HG02678 (cell line): Measurements from ENCODE around the gene AHSA1.
"Not testable (repeated sequence)": the region's sequence is repeated elsewhere in the genome, so short reads cannot be mapped to it uniquely, and the experiment has no call there.

Experiments
- ATAC-seq: cut with Tn5 transposase; IDR thresholded peaks from one replicate; pipeline ENCODE4 v1.9.1; 2021; ENCODE audit warnings: mild to moderate bottlenecking, moderate library complexity; ENCODE audit not compliant: unreplicated experiment

The AHSA1 gene

DNA sequence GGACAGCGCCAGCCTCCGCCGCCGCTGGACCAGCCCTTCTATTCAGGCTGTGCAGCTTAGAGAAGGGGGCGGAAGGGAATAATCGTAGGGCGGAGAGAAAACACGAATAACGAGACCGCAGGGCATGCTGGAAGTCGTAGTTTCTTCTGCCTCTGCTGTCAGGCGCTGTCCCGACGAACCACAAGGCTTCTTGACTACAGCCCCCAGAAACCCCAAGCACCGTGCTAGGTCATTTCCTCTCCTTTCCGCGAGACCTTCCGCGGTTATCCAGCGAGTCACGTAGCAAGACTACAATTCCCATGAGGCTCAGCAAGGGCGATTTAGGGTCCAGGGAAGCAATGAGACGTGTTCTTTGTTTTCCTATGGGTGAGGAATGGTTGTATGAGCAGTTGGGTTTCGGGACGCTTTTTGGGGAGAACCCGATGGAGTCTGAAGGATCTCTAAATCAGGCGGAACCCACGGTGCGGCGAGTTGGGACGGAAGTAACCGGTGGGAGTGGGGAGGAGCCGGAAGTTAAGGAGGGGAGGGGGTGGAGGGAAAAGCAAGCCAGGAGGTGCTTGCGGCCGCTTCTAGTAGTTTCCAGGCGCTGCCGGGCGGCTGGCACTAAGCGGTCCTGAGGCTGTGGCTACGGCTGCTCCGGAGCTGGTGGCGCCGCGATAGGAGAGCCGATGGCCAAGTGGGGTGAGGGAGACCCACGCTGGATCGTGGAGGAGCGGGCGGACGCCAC lies at the start of gene AHSA1, which contains the start of gene VIPAS39:
Gene AHSA1 (plus strand): TSS at position 572 of the 727 bp plus-strand sequence. CDS start 97 bp downstream, at position 669.
Gene VIPAS39 (minus strand): TSS at position 80 of the 727 bp plus-strand sequence. CDS start 3,499 bp downstream, outside the sequence.
- ATAC-seq, result peak; percentile 91

DNA sequence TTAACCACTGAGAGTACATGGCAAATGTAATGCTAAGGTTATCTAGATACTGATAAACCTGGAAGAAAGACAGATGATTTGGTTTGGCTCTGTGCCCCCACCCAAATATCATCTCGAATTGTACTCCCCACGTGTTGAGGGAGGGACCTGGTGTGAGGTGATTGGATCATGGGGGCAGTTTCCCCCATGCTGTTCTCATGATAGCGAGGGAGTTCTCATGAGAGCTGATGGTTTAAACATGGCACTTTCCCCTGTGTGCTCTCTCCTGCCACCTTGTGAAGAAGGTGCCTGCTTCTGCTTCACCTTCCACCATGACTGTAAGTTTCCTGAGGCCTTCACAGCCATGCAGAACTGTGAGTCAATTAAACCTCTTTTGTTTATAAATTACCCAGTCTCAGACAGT lies 48.8 kb upstream of the AHSA1 start:
- ATAC-seq, result no peak

DNA sequence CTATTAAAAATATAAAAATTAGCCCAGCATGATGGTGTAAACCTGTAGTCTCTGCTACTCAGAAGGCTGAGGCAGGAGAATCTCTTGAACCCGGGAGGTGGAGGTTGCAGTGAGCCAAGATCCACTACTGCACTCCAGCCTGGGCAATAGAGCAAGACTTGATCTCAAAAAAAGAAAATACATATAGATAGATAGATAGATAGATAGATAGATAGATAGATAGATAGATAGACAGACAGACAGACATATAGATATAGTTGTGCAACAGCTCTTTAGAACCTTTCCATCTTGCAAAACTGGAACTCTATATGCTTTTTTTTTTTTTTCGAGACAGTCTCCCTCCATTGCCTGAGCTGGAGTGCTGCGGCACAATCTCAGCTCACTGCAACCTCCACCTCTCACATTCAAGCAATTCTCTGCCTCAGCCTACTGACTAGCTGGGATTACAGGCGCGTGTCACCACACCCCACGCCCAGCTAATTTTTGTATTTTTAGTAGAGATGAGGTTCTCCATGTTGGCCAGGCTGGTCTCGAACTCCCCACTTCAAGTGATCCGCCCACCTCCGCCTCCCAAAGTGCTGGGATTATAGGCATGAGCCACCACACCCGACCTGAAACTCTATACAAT lies 42.4 kb upstream of the AHSA1 start:
- ATAC-seq, result not testable (repeated sequence)

DNA sequence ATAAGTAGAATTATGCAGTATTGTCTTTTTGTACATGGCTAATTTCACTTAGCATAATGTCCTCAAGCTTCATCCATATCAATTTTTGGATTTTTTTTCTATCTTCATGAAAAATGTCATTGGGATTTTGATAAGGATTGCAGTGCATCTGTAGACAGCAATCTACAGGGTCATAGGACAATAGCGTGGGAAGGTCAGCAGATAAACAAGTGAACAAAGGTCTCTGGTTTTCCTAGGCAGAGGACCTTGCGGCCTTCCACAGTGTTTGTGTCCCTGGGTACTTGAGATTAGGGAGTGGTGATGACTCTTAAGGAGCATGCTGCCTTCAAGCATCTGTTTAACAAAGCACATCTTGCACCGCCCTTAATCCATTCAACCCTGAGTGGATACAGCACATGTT lies 41.8 kb upstream of the AHSA1 start:
- ATAC-seq, result not testable (repeated sequence)

DNA sequence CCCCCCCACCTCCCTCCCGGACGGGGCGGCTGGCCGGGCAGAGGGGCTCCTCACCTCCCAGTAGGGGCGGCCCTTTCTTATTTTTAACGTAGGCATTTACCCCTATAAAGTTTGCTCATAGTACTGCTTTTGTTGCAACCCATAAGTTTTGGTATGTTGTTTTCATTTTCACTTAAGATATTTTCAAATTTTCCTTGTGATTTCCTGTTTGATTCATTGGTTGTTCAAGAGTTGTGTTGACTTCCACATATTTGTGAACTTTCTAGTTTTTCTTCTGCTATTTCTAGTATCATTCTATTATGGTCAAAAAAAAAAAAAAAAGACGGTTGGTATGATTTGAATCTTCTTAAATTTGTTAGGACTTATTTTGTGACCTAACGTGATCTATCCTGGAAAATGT lies 41.1 kb upstream of the AHSA1 start:
- ATAC-seq, result no peak

DNA sequence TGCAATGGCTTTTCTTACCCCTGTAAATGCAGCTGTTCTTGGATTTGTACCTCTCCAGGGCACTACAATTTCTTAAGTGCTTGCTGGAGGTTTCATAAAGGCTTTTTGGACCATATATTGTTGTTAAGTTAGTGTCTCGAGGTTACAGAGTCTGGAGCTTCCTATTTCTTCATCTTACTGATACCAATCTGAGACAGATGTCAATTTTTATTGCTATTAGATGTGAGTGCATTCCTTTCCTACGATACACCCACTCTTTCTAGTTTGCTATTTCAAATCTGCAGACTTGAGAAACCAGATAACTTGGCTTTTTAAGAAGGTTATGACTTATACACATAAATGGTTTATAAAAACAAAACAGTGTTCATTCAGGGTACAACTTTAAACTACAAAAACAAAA lies 36.7 kb upstream of the AHSA1 start:
- ATAC-seq, result no peak

DNA sequence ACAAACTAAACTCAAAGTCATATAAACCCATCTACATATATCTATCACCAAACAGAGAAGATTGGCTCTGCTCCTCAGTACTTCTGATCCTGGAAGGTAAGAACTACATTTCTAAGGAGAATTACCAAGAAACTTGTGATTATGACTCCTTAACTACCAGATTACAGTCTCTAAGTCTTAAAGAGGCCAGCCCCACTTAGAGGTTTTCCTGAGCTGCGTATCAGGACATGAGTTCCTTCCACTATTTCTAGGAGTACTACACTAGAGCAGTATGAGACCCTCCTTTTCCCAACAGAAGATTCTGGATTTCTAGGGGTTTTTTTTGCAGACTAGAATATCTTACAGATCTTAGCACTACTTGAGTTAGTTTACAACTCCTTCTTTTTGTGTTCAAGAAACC lies 34.5 kb upstream of the AHSA1 start, which contains the start of gene NOXRED1:
Gene NOXRED1 (minus strand): TSS at position 101 of the 400 bp plus-strand sequence. CDS start 634 bp downstream, outside the sequence.
- ATAC-seq, result no peak

DNA sequence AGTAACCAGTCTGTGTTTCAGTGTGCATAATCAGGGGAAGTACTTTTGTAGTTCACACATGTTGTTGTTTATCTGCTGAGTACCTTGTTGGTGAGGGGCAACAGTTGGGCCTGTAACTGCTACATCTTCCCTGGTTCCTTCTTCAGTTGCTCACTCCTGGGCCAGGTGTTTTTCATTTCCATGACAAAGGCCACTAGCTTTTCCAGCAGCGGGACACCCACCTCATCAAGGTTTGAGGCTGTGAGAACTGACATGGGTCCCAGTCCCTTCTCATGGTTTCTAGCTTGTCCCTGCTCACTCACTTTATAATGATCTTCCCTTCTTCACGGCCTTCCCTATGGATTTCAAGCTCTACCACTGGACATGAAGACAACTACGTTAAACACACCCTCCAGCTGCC lies 33.0 kb upstream of the AHSA1 start:
- no peak for ATAC-seq

DNA sequence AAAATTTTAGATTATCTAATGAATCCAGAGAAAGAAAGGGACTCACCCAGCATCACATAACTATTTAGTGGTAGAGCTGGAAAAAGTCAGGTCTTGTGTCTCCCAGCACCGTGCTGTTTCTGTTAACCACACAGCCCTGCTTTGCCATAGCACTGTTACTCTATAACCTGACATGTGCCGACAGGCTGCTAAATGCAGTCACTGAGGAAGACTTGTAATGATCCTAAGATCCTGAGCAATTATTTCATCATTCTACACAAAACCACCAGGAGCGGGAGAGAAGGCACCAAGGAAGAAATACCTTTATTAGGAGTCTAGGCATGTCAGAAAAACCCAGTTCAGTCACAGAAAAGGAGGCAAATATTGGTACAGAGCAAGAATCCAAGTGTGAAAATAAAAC lies 31.5 kb upstream of the AHSA1 start:
- ATAC-seq, result no peak

DNA sequence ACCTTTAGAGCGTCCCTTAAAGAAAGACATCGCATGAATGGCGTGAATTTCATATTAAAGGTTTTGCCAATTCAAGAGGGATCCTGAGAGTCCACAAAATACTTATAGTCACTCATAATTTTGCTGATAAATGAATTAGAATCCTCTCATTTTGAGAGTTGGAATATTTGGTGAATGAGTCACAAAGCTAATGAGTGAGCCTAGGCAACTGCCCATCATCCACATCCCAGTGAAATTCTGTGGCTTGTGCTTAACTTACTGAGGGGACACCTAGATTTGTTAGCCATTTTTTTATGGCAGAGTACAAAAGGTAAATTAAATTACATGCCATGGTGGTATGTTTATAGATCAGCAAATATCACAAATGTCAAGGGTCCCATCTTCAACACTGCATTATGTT lies 21.9 kb upstream of the AHSA1 start:
- no peak for ATAC-seq

DNA sequence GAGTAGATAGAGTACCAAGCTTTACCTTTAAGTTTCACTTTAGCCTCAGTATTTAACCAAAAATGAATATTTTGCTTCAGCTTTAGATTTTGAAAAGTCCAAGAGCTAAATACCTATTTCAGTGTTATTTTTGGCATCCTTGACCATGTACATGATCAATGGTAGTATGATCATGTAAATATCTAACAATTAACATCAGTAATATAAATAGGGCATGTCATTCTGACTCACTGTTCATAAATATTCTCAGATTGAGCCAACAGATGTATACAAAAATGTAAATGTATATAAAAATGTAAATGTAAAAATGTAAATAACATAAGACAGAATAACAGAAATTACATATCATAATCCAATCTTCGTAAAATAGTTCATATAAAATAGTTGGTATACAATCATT lies 19.3 kb upstream of the AHSA1 start:
- no peak for ATAC-seq

DNA sequence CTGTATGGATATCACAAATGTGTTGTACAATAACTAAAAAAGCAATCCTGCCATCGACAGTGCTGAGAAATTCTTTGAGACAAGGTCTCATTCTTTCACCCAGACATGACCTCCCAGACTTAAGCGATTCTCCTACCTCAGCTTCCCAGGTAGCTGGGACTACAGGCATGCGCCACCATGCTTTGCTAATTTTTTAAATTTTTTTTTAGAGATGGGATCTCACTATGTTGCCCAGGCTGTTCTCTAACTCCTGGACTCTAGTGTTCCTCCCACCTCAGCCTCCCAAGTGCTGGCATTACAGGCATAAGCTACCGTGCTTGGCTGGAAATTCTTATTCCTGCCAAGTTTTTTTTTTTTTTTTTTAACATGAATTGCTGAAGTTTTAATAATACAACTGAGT lies 18.0 kb upstream of the AHSA1 start:
- ATAC-seq, result no peak

DNA sequence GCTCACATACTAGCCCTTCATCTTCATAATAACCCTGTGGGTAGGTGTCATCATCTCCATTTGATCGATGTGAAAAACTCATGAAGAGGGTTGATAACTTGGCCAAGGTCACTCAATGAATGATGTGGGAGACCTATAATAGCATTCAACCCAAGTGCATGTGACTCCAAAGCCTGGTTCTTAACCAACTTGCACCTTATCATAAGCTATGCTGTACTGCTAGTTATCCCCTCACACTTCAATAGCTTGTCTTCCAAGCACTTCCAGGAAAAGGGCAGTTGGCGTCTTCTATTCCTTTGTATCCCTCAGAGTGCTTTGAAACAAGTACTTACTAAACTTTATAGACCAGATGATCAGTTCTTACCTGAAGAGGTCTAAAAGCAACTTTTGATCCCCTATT lies 15.7 kb upstream of the AHSA1 start:
- ATAC-seq, result no peak

DNA sequence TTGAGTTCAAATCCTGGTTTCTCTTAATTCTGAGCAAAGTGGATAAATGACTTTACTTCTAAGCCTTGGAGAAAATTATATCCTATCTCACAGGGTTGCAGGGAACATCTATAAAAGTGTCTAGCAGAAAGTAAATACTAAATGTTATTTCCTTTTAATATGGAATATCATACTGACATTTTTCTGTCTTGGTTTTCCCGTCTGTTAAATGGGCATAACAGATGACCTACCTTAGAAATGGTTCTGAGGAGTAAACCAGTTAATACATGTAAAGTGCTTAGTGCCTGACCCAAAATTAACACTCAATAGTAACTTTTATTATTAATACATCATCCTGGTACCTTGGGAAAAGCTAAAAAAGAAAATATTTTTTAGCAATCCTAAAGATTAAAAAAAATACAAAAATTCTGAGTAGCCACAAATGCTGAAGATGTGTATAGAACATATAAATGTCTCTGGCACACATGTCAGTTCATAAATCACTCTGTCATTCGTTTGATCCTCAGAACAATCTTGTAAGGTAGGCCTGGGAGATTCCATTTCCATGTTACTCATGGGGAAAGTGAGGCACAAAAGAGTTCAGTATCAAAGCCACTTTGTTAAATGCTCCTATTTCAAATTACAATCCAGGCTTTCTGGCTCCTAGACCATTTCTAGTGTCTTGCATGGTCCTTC lies 1.8 kb upstream of the AHSA1 start:
- no peak for ATAC-seq

DNA sequence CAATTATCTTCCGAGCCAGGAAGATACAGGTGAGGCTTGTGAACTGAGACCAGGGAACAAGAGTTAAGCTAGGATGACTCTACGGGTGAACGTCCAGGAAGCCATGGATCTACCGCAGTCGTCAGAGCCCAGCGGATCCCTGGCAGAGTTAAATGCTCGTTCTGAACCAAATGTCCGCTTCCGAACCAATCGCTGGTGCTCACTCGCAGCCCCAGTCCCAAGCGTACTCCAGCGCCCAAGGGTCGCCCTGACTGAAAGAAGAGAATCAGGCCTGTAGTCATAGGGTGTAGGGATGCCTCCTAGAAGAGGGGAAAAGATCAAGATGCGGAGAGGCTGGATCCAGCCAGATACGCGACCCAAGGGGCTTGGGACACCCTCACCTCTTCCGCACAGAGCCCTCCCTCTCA lies 775 bp upstream of the AHSA1 start:
- ATAC-seq, result no peak

DNA sequence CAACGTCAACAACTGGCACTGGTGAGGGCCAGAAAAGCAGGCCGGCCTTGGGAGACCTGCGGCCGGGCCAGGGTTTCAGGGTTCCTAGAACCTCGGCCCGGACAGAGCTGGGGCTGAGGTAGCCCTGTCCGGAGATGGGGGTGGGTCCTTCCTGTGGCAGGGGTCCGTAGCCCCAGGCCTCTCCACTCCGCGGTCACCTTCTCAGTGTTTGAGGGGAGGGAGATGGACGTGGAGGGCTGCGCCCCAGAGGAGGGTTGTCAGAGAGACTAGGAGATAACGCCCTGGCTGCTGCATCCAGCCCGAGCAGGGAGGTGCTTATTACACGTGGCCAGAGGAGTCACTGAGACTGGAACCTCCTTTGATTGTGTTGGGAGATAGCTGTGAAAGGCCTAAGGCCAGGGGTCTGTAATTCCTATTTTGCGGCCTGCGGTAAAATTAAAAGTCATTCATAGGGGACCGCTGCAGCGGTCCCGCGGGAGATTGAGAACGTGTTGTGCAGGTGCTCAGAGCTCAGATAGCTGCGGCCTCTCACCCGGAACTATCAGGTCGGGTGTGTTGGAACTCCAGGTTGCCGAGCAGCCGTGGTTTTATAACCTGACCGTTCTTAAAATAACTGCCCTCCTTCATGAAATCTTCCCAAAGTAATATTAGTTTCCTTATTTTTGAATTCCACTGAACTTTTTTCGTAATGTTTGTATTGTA lies 507 bp downstream of the AHSA1 start:
- ATAC-seq, result peak; percentile 14

DNA sequence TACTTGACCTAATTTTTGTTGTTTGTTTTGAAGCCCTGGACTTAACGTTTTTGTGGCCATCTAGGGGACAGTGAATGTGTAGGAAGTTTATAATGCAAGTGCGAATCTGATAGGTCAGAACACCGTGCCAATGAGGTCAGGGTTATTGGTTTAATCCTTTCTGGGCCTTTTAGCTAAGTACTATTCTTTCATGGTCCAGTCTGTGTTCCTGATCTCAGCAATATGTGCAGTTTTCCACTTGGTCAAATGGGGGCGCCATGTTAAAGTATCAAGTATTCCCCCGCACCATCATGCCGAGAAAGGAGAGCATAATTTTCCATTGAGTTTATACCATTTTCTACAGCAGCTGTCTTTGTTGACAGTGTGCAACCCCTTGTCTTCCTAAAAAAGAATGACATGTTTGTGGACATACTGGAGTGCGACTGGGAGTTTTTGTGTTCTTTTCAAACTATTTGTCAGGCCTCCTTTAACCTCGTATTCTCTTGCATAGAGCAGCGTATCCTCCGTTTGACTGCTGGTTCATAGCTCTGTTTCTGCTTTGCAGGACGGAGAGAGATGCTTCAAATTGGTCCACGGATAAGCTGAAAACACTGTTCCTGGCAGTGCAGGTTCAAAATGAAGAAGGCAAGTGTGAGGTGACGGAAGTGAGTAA lies 1.3 kb downstream of the AHSA1 start:
- ATAC-seq, result no peak

DNA sequence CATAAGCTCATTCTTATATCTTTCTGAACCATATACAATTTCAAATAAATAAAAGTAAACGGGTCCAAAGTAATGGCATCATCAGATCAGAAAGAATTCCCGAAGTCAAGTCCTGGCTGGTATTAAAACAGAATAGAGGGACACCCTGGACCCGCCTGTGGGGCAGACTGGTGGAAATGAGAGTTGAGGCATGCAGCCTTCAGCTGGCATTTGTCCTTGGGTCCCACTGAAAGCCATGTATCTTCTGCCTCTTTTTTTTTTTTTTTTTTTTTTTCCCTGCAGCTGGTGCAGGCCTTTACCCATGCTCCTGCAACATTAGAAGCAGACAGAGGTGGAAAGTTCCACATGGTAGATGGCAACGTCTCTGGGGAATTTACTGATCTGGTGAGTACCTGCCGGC lies 9.9 kb downstream of the AHSA1 start:
- no peak for ATAC-seq

DNA sequence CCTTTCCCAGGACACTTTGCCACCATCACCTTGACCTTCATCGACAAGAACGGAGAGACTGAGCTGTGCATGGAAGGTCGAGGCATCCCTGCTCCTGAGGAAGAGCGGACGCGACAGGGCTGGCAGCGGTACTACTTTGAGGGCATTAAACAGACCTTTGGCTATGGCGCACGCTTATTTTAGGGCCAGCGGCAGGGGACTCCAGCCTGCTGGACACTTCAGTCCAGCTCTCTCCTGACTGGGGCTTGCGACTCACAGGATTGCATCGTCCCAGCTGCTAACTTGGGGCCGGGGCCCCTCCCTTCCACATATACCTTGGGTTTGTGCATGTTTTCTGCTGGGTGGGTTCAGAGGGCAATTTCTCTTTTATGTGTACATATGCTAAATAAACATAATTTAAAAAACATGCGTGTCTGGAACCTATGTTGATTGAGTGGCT lies 11.2 kb downstream of the AHSA1 start:
- ATAC-seq, result no peak

DNA sequence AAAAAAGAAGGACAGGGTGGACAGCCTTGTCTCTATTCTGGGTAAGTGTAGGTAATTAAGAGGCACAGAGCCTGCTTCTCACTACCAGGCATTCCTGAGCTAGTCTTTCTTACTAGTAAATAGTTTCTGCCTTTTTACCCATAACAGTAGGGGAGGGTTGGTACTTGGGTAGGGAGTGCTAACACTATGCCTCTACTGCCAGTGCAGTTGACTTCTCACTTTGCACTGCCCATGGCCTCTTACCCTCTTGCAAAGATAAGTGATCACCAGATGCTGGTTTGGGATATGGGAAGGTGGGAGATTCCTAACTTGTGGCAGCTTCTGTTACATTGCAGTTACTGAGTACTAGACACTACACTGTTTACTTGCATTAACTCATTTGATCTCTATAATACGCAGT lies 11.6 kb downstream of the AHSA1 start:
- no peak for ATAC-seq
